ENCODE measurements around the gene GASK1B. TPM values are rescaled to one million over a fixed set of nuclear protein-coding genes. Genes with fewer than 3 reads are reported as not detected.

Gene GASK1B
- total and polyA plus RNA-seq, 2 of the 13 experiments (the other 11 are each of a cell fraction or from before 2014, with no cell fraction given), result 29.1 to 40.4 TPM

DNA sequence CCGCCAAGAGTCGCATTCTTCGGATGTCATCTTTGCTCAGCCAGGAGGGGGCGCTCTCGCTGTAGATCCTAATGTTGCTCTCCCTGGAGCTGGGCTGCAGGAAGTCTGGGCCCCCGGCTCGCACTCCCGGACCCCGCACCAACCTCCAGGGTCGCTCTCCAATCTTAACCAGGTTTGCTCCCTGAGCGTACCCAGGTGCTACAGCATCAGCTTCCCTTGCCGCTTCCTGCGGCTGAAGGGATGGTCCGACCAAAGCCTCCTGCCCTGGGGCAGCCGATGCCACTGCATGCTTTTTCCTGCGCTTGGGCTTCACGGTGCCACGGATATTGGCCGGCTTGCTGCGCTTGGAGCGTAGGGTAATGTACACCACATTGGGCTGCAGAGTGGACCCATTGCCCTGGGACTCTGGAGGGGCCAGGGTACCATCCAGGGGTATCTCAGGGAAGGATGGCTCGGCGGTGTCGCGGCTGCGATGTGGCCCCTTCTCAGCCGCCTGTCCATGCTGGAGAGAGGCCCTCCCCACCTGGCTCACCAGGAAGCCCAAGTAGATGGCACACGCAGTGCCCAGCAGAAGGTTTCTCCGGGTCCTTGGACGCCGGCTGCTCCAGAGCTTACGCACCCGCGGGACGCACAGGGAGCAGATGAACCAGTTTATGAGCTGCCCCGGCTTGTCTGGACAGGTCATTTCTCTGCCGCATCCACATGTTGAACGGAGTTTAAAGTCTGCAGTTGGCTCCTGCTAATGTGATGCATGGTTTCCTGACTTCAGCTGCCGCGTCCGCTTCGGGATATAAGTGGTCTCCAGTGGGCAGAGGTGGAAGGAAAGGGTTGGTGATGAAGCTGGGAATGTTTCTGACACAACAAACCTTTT, 1.9 kb downstream of the GASK1B start (continued):
- TF ChIP-seq, protein P1, sequence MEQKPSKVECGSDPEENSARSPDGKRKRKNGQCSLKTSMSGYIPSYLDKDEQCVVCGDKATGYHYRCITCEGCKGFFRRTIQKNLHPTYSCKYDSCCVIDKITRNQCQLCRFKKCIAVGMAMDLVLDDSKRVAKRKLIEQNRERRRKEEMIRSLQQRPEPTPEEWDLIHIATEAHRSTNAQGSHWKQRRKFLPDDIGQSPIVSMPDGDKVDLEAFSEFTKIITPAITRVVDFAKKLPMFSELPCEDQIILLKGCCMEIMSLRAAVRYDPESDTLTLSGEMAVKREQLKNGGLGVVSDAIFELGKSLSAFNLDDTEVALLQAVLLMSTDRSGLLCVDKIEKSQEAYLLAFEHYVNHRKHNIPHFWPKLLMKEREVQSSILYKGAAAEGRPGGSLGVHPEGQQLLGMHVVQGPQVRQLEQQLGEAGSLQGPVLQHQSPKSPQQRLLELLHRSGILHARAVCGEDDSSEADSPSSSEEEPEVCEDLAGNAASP (CRISPR knock-in tag; IDR thresholded peaks at IDR 0.05; ENCODE audit: borderline replicate concordance), result no peak; the same call in 1 of the 2 replicates
- TF ChIP-seq ZNF850 (CRISPR knock-in tag; conservative IDR thresholded peaks at IDR 0.05) (0 out of 2 replicates have a peak, but pooled peaks have one; percentile 22), HOXA3 (CRISPR knock-in tag; IDR thresholded peaks at IDR 0.05) (peak; percentile 43; the same call in 1 of the 2 replicates), KDM6A (CRISPR knock-in tag; IDR thresholded peaks at IDR 0.05; ENCODE audit: low read depth) (no peak), NCOA5 (CRISPR knock-in tag; IDR thresholded peaks at IDR 0.05) (no peak), NCOA2 (CRISPR knock-in tag; IDR thresholded peaks at IDR 0.05) (0 out of 2 replicates have a peak, but pooled peaks have one; percentile 4), TAF15 (IDR thresholded peaks at IDR 0.05; ENCODE audit: low read depth, low read length, poor library complexity, severe bottlenecking) (no peak), KDM3A (CRISPR knock-in tag; IDR thresholded peaks at IDR 0.05; ENCODE audit: low read depth) (peak; percentile 1; the same call in 1 of the 2 replicates), ZNF660 (CRISPR knock-in tag; IDR thresholded peaks at IDR 0.05; ENCODE audit: borderline replicate concordance, low read depth) (no peak), ZNF747 (CRISPR knock-in tag; IDR thresholded peaks at IDR 0.05; ENCODE audit: borderline replicate concordance) (no peak; the same call in 1 of the 2 replicates), TEAD2 (CRISPR knock-in tag; IDR thresholded peaks at IDR 0.05) (no peak; the same call in 1 of the 2 replicates), ZSCAN5A (CRISPR knock-in tag; IDR thresholded peaks at IDR 0.05; ENCODE audit: borderline replicate concordance) (no peak)
- TF ChIP-seq, protein P2, sequence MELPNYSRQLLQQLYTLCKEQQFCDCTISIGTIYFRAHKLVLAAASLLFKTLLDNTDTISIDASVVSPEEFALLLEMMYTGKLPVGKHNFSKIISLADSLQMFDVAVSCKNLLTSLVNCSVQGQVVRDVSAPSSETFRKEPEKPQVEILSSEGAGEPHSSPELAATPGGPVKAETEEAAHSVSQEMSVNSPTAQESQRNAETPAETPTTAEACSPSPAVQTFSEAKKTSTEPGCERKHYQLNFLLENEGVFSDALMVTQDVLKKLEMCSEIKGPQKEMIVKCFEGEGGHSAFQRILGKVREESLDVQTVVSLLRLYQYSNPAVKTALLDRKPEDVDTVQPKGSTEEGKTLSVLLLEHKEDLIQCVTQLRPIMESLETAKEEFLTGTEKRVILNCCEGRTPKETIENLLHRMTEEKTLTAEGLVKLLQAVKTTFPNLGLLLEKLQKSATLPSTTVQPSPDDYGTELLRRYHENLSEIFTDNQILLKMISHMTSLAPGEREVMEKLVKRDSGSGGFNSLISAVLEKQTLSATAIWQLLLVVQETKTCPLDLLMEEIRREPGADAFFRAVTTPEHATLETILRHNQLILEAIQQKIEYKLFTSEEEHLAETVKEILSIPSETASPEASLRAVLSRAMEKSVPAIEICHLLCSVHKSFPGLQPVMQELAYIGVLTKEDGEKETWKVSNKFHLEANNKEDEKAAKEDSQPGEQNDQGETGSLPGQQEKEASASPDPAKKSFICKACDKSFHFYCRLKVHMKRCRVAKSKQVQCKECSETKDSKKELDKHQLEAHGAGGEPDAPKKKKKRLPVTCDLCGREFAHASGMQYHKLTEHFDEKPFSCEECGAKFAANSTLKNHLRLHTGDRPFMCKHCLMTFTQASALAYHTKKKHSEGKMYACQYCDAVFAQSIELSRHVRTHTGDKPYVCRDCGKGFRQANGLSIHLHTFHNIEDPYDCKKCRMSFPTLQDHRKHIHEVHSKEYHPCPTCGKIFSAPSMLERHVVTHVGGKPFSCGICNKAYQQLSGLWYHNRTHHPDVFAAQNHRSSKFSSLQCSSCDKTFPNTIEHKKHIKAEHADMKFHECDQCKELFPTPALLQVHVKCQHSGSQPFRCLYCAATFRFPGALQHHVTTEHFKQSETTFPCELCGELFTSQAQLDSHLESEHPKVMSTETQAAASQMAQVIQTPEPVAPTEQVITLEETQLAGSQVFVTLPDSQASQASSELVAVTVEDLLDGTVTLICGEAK (IDR thresholded peaks at IDR 0.05), result no peak
- TF ChIP-seq, protein P2 (CRISPR knock-in tag; IDR thresholded peaks at IDR 0.05), result 0 out of 2 replicates have a peak, but pooled peaks have one; percentile 56
- TF ChIP-seq, protein P3, sequence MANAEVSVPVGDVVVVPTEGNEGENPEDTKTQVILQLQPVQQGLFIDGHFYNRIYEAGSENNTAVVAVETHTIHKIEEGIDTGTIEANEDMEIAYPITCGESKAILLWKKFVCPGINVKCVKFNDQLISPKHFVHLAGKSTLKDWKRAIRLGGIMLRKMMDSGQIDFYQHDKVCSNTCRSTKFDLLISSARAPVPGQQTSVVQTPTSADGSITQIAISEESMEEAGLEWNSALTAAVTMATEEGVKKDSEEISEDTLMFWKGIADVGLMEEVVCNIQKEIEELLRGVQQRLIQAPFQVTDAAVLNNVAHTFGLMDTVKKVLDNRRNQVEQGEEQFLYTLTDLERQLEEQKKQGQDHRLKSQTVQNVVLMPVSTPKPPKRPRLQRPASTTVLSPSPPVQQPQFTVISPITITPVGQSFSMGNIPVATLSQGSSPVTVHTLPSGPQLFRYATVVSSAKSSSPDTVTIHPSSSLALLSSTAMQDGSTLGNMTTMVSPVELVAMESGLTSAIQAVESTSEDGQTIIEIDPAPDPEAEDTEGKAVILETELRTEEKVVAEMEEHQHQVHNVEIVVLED (CRISPR knock-in tag; IDR thresholded peaks at IDR 0.05; ENCODE audit: borderline replicate concordance), result no peak
